ENCODE measurements around the gene ILRUN. TPM values are rescaled to one million over a fixed set of nuclear protein-coding genes. Genes with fewer than 3 reads are reported as not detected.
A peak's percentile ranks its signal among the peaks of the same experiment; 100 is the strongest.
"Not testable (repeated sequence)": the region's sequence is repeated elsewhere in the genome, so short reads cannot be mapped to it uniquely, and the experiment has no call there.

ILRUN gene
- total RNA-seq (2013), result 21.7 TPM
- 10 to 100 TPM in 1 of 3 donors, 1 to 10 TPM in 2; 6.2 to 19.3 (median 6.5) TPM for polyA plus RNA-seq
- 11.1 and 15.1 TPM in 2 replicates for polyA minus RNA-seq
- 53.9 to 181 (median 90.3) reads per million in 11 experiments for total RNA-seq

DNA sequence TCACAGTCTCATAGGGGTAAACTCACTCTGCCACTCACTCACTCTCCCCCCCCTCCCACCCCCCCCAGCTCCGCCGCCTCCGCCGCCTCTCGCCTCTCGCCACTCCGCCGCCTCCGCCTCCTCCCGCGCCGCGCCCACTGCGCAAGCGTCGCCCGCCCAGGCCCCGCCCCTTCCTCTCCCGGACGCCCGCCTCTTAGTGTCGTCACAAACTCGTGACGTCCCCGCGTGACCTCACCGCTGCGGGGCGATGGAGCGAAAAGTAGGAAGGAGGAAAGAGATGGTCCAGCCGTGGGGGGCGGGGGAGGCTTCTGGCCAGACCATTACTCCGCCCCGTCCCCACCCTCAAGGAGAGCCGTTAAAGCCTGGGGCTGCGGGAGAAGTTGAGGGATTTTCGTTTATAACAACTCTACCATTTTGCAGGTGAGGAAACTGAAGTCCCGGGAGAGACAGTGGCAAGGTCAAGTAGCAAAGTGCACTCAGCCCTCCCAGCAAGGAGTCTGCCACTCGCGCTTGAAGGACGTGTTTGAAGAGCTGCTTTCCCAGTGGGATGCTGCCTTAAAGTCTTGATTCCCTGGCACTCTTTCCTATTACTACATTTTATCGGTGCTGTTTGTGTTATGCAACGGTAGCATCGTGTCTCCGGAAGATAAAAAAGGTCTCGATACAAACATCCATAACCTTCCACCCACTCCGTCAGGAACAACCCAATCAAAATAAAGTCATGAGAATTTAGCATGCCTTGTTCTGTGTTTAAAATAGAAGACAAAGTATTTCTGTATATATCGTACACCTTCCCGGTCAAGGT is at the start of gene ILRUN:
Gene ILRUN (minus strand): TSS at position 29 of the 805 bp plus-strand sequence. CDS start 164 bp downstream, outside the sequence.
- H3K27ac Mint-ChIP-seq, result peak within 1 kb of the TSS; percentile 95 to 99 (median 98)
- 0% methylated on average over 3 of the region's 49 CpGs for WGBS (ENCODE audit: insufficient coverage)
- Histone ChIP-seq H3K9ac (ENCODE audit: insufficient read depth, low read length, poor library complexity, severe bottlenecking) (peak within 1 kb of the TSS; percentile 92), H2AFZ (ENCODE audit: insufficient read depth, low read depth, low read length, poor library complexity, severe bottlenecking) (peak within 1 kb of the TSS; percentile 92), H3K79me2 (ENCODE audit: insufficient read depth, low read length) (peaks cover 46% of the 10 kb centered on the region), H4K20me1 (ENCODE audit: insufficient read depth, low read length) (peaks cover 31% of the 10 kb centered on the region), H3K9me3 (replicated peaks in 1 of 2; ENCODE audit: control insufficient read depth in 1 of 2, insufficient read depth in 1 of 2, low read length in 2 of 2) (no peaks in the 10 kb centered on the region), H3K4me1 (ENCODE audit: control insufficient read depth in 1 of 2, insufficient read depth in 2 of 2, low read length in 2 of 2) (peaks cover 29 to 36% of the 10 kb centered on the region in 2 donors), H3K27me3 (ENCODE audit: control insufficient read depth in 2 of 2, insufficient read depth in 2 of 2, low read length in 2 of 2) (no peaks in the 10 kb centered on the region), H3K4me2 (replicated peaks; ENCODE audit: extremely low read depth, low read length, poor library complexity, severe bottlenecking) (peak within 1 kb of the TSS; percentile 99), H3K4me3 (replicated peaks in 1 of 3; ENCODE audit: low read depth in 2 of 3, low read length in 3 of 3) (peak within 1 kb of the TSS; percentile 87 to 96 (median 94)), H3K27ac (ENCODE audit: low read depth in 1 of 2, low read length in 2 of 2) (peak within 1 kb of the TSS; percentile 86 to 95), H3K36me3 (replicated peaks in 1 of 2; ENCODE audit: control insufficient read depth in 1 of 2, insufficient read depth in 2 of 2, low read length in 2 of 2) (no peaks in the 10 kb centered on the region)
- H3K27me3 Mint-ChIP-seq (ENCODE audit: low read depth in 3 of 3), result peaks cover 0 to 2% (median 1%) of the 10 kb centered on the region in 3 donors
- TF ChIP-seq, protein P1, sequence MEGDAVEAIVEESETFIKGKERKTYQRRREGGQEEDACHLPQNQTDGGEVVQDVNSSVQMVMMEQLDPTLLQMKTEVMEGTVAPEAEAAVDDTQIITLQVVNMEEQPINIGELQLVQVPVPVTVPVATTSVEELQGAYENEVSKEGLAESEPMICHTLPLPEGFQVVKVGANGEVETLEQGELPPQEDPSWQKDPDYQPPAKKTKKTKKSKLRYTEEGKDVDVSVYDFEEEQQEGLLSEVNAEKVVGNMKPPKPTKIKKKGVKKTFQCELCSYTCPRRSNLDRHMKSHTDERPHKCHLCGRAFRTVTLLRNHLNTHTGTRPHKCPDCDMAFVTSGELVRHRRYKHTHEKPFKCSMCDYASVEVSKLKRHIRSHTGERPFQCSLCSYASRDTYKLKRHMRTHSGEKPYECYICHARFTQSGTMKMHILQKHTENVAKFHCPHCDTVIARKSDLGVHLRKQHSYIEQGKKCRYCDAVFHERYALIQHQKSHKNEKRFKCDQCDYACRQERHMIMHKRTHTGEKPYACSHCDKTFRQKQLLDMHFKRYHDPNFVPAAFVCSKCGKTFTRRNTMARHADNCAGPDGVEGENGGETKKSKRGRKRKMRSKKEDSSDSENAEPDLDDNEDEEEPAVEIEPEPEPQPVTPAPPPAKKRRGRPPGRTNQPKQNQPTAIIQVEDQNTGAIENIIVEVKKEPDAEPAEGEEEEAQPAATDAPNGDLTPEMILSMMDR (IDR thresholded peaks at IDR 0.05), result no peak
- peaks cover 6 to 10% of the 10 kb centered on the region in 2 donors for H3K36me3 Mint-ChIP-seq
- intact Hi-C loops (cut with micrococcal nuclease), result loop anchor here (5.0 to 10.0 kb wide), 3 partner anchors 35 to 58 kb away; partner anchors contain the start of gene SNRPC (in 1 of the 2)
- H3K4me1 Mint-ChIP-seq, result peaks cover 40% of the 10 kb centered on the region
- peaks cover 0 to 2% (median 0%) of the 10 kb centered on the region in 7 donors for H3K9me3 Mint-ChIP-seq
- DNase-seq, result peak; percentile 91 to 97 (median 96)
- H3K4me3 Mint-ChIP-seq, result peak within 1 kb of the TSS; percentile 96 to 100

DNA sequence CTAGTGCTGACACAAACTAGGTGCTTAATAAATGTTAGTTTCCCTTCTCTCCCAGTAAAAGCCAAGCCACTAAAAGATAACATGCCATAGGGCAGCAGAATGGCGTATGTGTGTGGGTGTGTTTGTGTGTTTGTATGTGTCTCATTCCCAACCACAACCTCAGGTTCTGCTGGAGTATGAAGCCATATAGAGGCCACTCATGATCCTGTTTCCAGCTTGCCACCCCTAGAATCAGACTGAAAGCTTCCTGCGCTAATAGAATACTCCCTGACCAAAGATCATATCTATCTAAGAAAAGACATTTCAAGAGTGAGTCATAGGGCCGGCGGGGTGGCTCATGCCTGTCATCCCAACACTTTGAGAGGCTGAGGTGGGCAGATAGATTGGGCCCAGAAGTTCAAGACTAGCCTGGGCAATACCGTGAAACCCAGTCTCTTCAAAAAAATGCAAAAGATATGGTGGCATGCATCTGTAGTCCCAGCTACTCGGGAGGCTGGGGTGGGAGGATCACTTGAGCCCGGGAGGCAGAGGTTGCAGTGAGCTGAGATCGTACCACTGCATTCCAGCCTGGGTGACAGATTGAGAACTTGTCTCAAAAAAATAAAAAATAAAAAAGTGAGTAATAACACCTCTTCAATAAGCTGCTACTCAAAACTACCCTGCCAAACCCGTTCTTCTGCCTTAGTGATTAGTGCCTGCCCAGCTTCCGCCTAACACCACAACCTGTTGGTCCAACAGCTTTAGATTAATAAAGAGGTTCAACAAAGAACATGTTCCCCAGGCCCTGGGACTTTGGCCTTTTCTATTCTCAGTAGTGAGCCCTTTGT is 48.9 kb upstream of the ILRUN start:
- no peak overlapping the region for H3K4me2 ChIP-seq (replicated peaks; ENCODE audit: extremely low read depth, low read length, poor library complexity, severe bottlenecking)
- TF ChIP-seq, protein P1 (IDR thresholded peaks at IDR 0.05), result no peak
- H3K36me3 ChIP-seq (replicated peaks in 1 of 2; ENCODE audit: control insufficient read depth in 1 of 2, insufficient read depth in 2 of 2, low read length in 2 of 2), result no peaks in the 10 kb centered on the region
- no peaks in the 10 kb centered on the region for H3K79me2 ChIP-seq (ENCODE audit: insufficient read depth, low read length)
- no peak for DNase-seq
- peaks cover 0 to 1% (median 0%) of the 10 kb centered on the region in 3 donors for H3K27me3 Mint-ChIP-seq (ENCODE audit: low read depth in 3 of 3)
- H2AFZ ChIP-seq (ENCODE audit: insufficient read depth, low read depth, low read length, poor library complexity, severe bottlenecking), result no peak overlapping the region
- no peaks in the 10 kb centered on the region for H3K4me1 ChIP-seq (ENCODE audit: control insufficient read depth in 1 of 2, insufficient read depth in 2 of 2, low read length in 2 of 2)
- H3K9me3 Mint-ChIP-seq, result no peaks in the 10 kb centered on the region
- no peak overlapping the region for H3K4me3 Mint-ChIP-seq
- intact Hi-C loops (cut with micrococcal nuclease), result no loop called here
- 100% methylated on average over 4 of the region's 10 CpGs for WGBS (ENCODE audit: insufficient coverage)
- H3K27ac ChIP-seq (ENCODE audit: low read depth in 1 of 2, low read length in 2 of 2), result no peak overlapping the region
- H3K36me3 Mint-ChIP-seq, result no peaks in the 10 kb centered on the region
- no peaks in the 10 kb centered on the region for H3K9me3 ChIP-seq (replicated peaks in 1 of 2; ENCODE audit: control insufficient read depth in 1 of 2, insufficient read depth in 1 of 2, low read length in 2 of 2)
- H3K27me3 ChIP-seq (ENCODE audit: control insufficient read depth in 2 of 2, insufficient read depth in 2 of 2, low read length in 2 of 2), result no peaks in the 10 kb centered on the region
- H3K9ac ChIP-seq (ENCODE audit: insufficient read depth, low read length, poor library complexity, severe bottlenecking), result no peak overlapping the region
- no peaks in the 10 kb centered on the region for H3K4me1 Mint-ChIP-seq
- H3K4me3 ChIP-seq (replicated peaks in 1 of 3; ENCODE audit: low read depth in 2 of 3, low read length in 3 of 3), result no peak overlapping the region
- no peaks in the 10 kb centered on the region for H4K20me1 ChIP-seq (ENCODE audit: insufficient read depth, low read length)
- H3K27ac Mint-ChIP-seq, result no peak overlapping the region

DNA sequence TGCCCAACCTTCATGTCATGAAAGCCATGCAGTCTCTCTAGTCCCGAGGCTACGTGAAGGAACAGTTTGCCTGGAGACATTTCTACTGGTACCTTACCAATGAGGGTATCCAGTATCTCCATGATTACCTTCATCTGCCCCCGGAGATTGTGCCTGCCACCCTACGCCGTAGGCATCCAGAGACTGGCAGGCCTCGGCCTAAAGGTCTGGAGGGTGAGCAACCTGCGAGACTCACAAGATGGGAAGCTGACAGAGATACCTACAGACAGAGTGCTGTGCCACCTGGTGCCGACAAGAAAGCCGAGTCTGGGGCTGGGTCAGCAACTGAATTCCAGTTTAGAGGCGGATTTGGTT is 47.7 kb upstream of the ILRUN start:
- 88% methylated on average over 8 of the region's 10 CpGs for WGBS (ENCODE audit: insufficient coverage)
- H3K4me3 ChIP-seq (replicated peaks in 1 of 3; ENCODE audit: low read depth in 2 of 3, low read length in 3 of 3), result not testable (repeated sequence)

More for the DNA sequence above, 47.7 kb upstream of the ILRUN start:
- H3K4me1 Mint-ChIP-seq; H3K9me3 Mint-ChIP-seq; H3K27me3 Mint-ChIP-seq (ENCODE audit: low read depth in 3 of 3); H3K27me3 ChIP-seq (ENCODE audit: control insufficient read depth in 2 of 2, insufficient read depth in 2 of 2, low read length in 2 of 2); H3K4me3 Mint-ChIP-seq; DNase-seq; H3K9me3 ChIP-seq (replicated peaks in 1 of 2; ENCODE audit: control insufficient read depth in 1 of 2, insufficient read depth in 1 of 2, low read length in 2 of 2); H3K79me2 ChIP-seq (ENCODE audit: insufficient read depth, low read length); H3K4me2 ChIP-seq (replicated peaks; ENCODE audit: extremely low read depth, low read length, poor library complexity, severe bottlenecking); H2AFZ ChIP-seq (ENCODE audit: insufficient read depth, low read depth, low read length, poor library complexity, severe bottlenecking); intact Hi-C loops (cut with micrococcal nuclease); H3K36me3 Mint-ChIP-seq; H3K4me1 ChIP-seq (ENCODE audit: control insufficient read depth in 1 of 2, insufficient read depth in 2 of 2, low read length in 2 of 2); H3K9ac ChIP-seq (ENCODE audit: insufficient read depth, low read length, poor library complexity, severe bottlenecking); H3K36me3 ChIP-seq (replicated peaks in 1 of 2; ENCODE audit: control insufficient read depth in 1 of 2, insufficient read depth in 2 of 2, low read length in 2 of 2); H4K20me1 ChIP-seq (ENCODE audit: insufficient read depth, low read length); H3K27ac Mint-ChIP-seq; H3K27ac ChIP-seq (ENCODE audit: low read depth in 1 of 2, low read length in 2 of 2): not testable (repeated sequence)

Measured in CD14-positive monocyte (primary cell).